ENCODE results near the gene FGF1.

FGF1 gene

GRCh38 chr5:142685418-142686209, at the start of gene FGF1:
Gene FGF1, minus strand, starts transcription at chr5:142686090. Its CDS starts 71,963 bp downstream, at chr5:142614127.
- no peak for DNase-seq

- no peak for DNase-seq
These were observed 41.8 kb upstream of the FGF1 start for GRCh38 chr5:142727735-142728047.

- peak; percentile 91 for DNase-seq
These were observed 40.4 kb upstream of the FGF1 start for GRCh38 chr5:142726188-142726731.

- peak; percentile 26 for DNase-seq
These were observed 39.6 kb upstream of the FGF1 start for GRCh38 chr5:142725231-142726187.

GRCh38 chr5:142724821-142725220, 38.9 kb upstream of the FGF1 start:
- DNase-seq: no peak

- no peak for DNase-seq
These were observed 37.0 kb upstream of the FGF1 start for GRCh38 chr5:142722896-142723295.

GRCh38 chr5:142722146-142722545, 36.3 kb upstream of the FGF1 start:
- DNase-seq: no peak

- no peak for DNase-seq
These were observed 34.9 kb upstream of the FGF1 start for GRCh38 chr5:142720641-142721271.

GRCh38 chr5:142719836-142720370, 34.0 kb upstream of the FGF1 start:
- peak; percentile 77 for DNase-seq

GRCh38 chr5:142717582-142718215, 31.8 kb upstream of the FGF1 start:
- DNase-seq: peak; percentile 76

- peak; percentile 59 for DNase-seq
These were observed 31.1 kb upstream of the FGF1 start for GRCh38 chr5:142716963-142717362.

- DNase-seq: no peak
These were observed 29.4 kb upstream of the FGF1 start for GRCh38 chr5:142715291-142715690.

- peak; percentile 86 for DNase-seq
These were observed 27.3 kb upstream of the FGF1 start for GRCh38 chr5:142713121-142713706.

- DNase-seq: no peak
These were observed 17.3 kb upstream of the FGF1 start for GRCh38 chr5:142703153-142703552.

- no peak for DNase-seq
These were observed 15.9 kb upstream of the FGF1 start for GRCh38 chr5:142701673-142702311.

GRCh38 chr5:142700566-142700965, 14.7 kb upstream of the FGF1 start:
- DNase-seq: no peak

GRCh38 chr5:142699184-142699720, 13.4 kb upstream of the FGF1 start:
- peak; percentile 83 for DNase-seq

- no peak for DNase-seq
These were observed 12.7 kb upstream of the FGF1 start for GRCh38 chr5:142698447-142699183.

- peak; percentile 76 for DNase-seq
These were observed 11.7 kb upstream of the FGF1 start for GRCh38 chr5:142697356-142698255.
